ENCODE results near the gene FRMPD4. TPM values are rescaled to one million over a fixed set of nuclear protein-coding genes. Genes with fewer than 3 reads are reported as not detected.

Gene FRMPD4
- total and polyA plus RNA-seq, 8 donors = 0.45 to 0.86 (median 0.68) TPM; not detected in 2

DNA sequence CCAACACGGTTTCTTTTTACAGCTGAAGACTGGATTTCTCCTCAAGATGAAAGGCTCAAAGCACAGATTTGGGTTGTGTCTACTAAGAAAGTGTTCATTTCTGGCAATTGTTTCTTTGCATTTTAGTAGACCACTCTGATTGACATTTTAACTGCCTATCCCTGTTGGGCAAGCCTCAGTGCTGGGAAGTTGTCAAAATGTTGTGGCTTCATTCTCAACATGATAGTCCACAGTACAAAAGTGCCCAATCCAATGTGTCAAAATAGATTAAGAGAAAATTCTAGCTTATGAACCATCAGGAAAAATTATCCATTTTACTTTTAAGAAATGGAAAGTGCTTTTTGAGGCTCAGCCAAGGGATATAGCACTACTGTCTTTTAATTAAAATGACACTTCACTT, 329.0 kb downstream of the FRMPD4 start:
- Histone ChIP-seq H3K4me1 (no peaks in the 10 kb centered on the region), H3K27ac (no peak overlapping the region), H3K9me3 (no peaks in the 10 kb centered on the region), H3K36me3 (no peaks in the 10 kb centered on the region), H3K4me3 (no peak overlapping the region), H3K27me3 (no peaks in the 10 kb centered on the region)
- ATAC-seq = no peak
- no peak for DNase-seq
- TF ChIP-seq, protein P1, sequence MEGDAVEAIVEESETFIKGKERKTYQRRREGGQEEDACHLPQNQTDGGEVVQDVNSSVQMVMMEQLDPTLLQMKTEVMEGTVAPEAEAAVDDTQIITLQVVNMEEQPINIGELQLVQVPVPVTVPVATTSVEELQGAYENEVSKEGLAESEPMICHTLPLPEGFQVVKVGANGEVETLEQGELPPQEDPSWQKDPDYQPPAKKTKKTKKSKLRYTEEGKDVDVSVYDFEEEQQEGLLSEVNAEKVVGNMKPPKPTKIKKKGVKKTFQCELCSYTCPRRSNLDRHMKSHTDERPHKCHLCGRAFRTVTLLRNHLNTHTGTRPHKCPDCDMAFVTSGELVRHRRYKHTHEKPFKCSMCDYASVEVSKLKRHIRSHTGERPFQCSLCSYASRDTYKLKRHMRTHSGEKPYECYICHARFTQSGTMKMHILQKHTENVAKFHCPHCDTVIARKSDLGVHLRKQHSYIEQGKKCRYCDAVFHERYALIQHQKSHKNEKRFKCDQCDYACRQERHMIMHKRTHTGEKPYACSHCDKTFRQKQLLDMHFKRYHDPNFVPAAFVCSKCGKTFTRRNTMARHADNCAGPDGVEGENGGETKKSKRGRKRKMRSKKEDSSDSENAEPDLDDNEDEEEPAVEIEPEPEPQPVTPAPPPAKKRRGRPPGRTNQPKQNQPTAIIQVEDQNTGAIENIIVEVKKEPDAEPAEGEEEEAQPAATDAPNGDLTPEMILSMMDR (IDR thresholded peaks at IDR 0.05) = no peak
- intact Hi-C loops (cut with DNase I) = no loop called here

DNA sequence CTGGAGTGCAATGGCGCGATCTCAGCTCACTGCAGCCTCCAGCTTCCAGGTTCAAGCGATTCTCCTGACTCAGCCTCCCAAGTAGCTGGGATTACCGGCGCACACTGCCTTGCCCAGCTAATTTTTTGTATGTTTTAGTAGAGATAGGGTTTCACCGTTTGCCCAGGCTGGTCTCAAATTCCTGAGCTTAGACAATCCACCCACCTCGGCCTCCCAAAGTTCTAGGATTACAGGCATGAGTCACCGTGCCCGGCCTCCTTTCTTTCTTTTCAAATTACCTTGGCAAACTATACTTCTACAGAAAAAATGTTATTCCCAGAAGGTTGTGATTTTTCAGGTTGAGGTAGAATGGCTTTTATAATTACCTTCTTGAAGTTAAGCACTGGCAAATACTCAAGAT, 331.0 kb downstream of the FRMPD4 start:
- no peaks in the 10 kb centered on the region for H3K27me3 ChIP-seq
- H3K9me3 ChIP-seq = no peaks in the 10 kb centered on the region
- no peak overlapping the region for H3K27ac ChIP-seq
- H3K4me3 ChIP-seq = no peak overlapping the region
- H3K4me1 ChIP-seq = no peaks in the 10 kb centered on the region
- no peaks in the 10 kb centered on the region for H3K36me3 ChIP-seq
- ATAC-seq (no peak), DNase-seq (peak in 1 of 4 donors; percentile 13)
- TF ChIP-seq, protein P1 (IDR thresholded peaks at IDR 0.05) = no peak
- intact Hi-C loops (cut with DNase I) = no loop called here

DNA sequence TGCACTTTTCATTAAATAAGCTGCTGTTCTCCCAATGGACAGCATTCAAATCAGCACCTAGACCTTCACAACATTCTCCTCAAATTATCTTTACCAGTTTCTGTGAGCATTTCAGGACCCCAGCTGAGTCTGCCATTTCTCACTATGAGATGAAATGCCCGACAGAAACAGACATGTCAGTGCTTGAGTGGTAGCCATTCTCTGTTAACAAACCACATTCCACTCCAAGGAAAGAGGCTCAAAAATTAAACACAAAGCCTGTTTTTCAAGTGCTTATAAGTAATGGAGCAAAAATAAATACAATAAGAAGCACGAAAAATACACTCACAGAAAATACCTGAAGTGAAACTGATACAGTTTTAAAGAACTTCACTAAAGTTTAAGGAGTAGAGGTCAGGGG, 332.8 kb downstream of the FRMPD4 start:
- Histone ChIP-seq H3K27me3 (no peaks in the 10 kb centered on the region), H3K4me3 (no peak overlapping the region), H3K36me3 (no peaks in the 10 kb centered on the region), H3K9me3 (no peaks in the 10 kb centered on the region), H3K27ac (no peak overlapping the region), H3K4me1 (no peaks in the 10 kb centered on the region)
- intact Hi-C loops (cut with DNase I) = no loop called here
- TF ChIP-seq, protein P1 (IDR thresholded peaks at IDR 0.05) = no peak
- no peak for DNase-seq
- ATAC-seq = no peak

DNA sequence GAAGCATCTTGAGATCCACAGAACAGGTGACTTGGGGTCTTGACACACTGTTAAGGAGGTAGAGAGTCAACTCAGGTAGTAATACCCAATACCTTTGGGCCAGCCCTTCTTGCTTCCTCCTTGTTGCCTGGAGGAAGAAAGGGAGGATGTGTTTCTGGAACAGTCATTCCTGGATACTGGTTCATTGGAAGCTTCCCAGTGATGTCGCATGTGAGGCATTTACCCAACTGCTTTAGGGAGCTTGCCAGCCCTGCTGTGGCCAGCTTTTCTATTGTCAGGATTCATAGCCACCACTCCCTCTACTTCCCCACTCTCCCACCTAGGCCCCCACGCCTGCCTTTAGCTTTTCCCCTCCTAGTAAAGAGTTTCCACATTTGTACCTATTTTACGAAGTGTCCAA, 342.7 kb downstream of the FRMPD4 start:
- H3K4me1 ChIP-seq = no peaks in the 10 kb centered on the region
- H3K9me3 ChIP-seq = no peaks in the 10 kb centered on the region
- H3K27ac ChIP-seq = no peak overlapping the region
- DNase-seq (no peak), ATAC-seq (no peak)
- no peaks in the 10 kb centered on the region for H3K27me3 ChIP-seq
- TF ChIP-seq, protein P1 (IDR thresholded peaks at IDR 0.05) = no peak
- intact Hi-C loops (cut with DNase I) = no loop called here
- no peaks in the 10 kb centered on the region for H3K36me3 ChIP-seq
- H3K4me3 ChIP-seq = no peak overlapping the region

DNA sequence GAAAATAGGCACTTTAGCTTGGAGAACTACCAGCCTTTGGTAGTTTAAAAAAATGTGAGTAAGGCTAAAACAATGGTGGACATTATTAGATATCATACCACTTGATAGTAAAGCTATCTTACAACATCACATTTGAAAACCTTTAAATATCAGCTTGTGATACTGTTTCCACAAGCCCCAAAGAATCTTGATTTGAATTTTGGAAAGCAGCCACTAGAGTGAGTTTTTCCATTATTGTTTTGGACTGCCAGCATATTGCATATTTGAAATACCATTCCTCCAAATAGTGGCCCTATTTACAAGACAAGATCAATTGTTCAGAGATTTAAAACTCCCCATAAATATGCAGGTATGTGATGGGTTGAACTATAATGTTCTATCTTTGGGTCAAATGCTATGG, 349.9 kb downstream of the FRMPD4 start:
- intact Hi-C loops (cut with DNase I) = no loop called here
- no peaks in the 10 kb centered on the region for H3K9me3 ChIP-seq
- H3K36me3 ChIP-seq = no peaks in the 10 kb centered on the region
- H3K4me3 ChIP-seq = no peak overlapping the region
- DNase-seq (no peak), ATAC-seq (no peak)
- no peak overlapping the region for H3K27ac ChIP-seq
- H3K4me1 ChIP-seq = no peaks in the 10 kb centered on the region
- TF ChIP-seq, protein P1 (IDR thresholded peaks at IDR 0.05) = no peak
- no peaks in the 10 kb centered on the region for H3K27me3 ChIP-seq
